ENCODE results near the gene WSB2. TPM values are rescaled to one million over a fixed set of nuclear protein-coding genes. Genes with fewer than 3 reads are reported as not detected.

Gene WSB2
- total and polyA plus RNA-seq, 9 of the 15 experiments (the other 6 are each of a cell fraction or from before 2014, with no cell fraction given) = 31.4 to 77.6 (median 52.6) TPM

GRCh38 chr12:118061011-118061872, at the start of gene WSB2 (continued):
- TF ChIP-seq AFF4 (CRISPR knock-in tag; IDR thresholded peaks at IDR 0.05) = no peak
- peak; percentile 85; the same call in 1 of the 2 replicates for TF ChIP-seq LARP7 (IDR thresholded peaks at IDR 0.05)
- TF ChIP-seq MLLT1 (IDR thresholded peaks at IDR 0.05) = peak; percentile 66 to 73; a peak in 1 of 4 replicates
- no peak for TF ChIP-seq ILF3 (IDR thresholded peaks at IDR 0.05; ENCODE audit: borderline replicate concordance)
- TF ChIP-seq KDM5B (IDR thresholded peaks at IDR 0.05; ENCODE audit: insufficient replicate concordance, low read depth, low read length) = peak; percentile 16
- TF ChIP-seq SMARCA5 (IDR thresholded peaks at IDR 0.05) = no peak
- TF ChIP-seq ZFP30 (CRISPR knock-in tag; IDR thresholded peaks at IDR 0.05; ENCODE audit: borderline replicate concordance) = no peak
- no peak for TF ChIP-seq TCF3 (CRISPR knock-in tag; IDR thresholded peaks at IDR 0.05)
- no peak for TF ChIP-seq GATAD2A (IDR thresholded peaks at IDR 0.05)
- no peak for TF ChIP-seq SRF (CRISPR knock-in tag; IDR thresholded peaks at IDR 0.05)
- TF ChIP-seq CAMTA2 (CRISPR knock-in tag; conservative IDR thresholded peaks at IDR 0.05) = no peak
- 0 out of 4 replicates have a peak, but pooled peaks of 1 of the 2 experiments have one; percentile 9 for TF ChIP-seq MAZ (CRISPR knock-in tag; conservative IDR thresholded peaks at IDR 0.05 in 1 of 2, IDR thresholded peaks at IDR 0.05 in 1 of 2)
- no peak for TF ChIP-seq HCFC1 (IDR thresholded peaks at IDR 0.05; ENCODE audit: low read depth, low read length)
- peak; percentile 58 for TF ChIP-seq DPF2 (IDR thresholded peaks at IDR 0.05)
- peak; percentile 71 for TF ChIP-seq BRD9 (IDR thresholded peaks at IDR 0.05; ENCODE audit: low read depth, partially characterized antibody)
- no peak for TF ChIP-seq ZNF311 (CRISPR knock-in tag; IDR thresholded peaks at IDR 0.05)
- peak; percentile 48 for TF ChIP-seq CCNT2 (IDR thresholded peaks at IDR 0.05; ENCODE audit: borderline replicate concordance, extremely low read depth, insufficient read length, low read depth, low read length)
- no peak for TF ChIP-seq ZNF165 (CRISPR knock-in tag; IDR thresholded peaks at IDR 0.05; ENCODE audit: borderline replicate concordance)
- TF ChIP-seq CSDE1 (IDR thresholded peaks at IDR 0.05) = no peak
- TF ChIP-seq FOXK2 (conservative IDR thresholded peaks at IDR 0.05 in 1 of 2, IDR thresholded peaks at IDR 0.05 in 1 of 2; ENCODE audit: low read depth in 2 of 2) = 0 out of 4 replicates have a peak, but pooled peaks of 1 of the 2 experiments have one; percentile 18
- no peak for TF ChIP-seq KAT8 (IDR thresholded peaks at IDR 0.05; ENCODE audit: low read depth)
- no peak for TF ChIP-seq POLR2AphosphoS2 (IDR thresholded peaks at IDR 0.05; ENCODE audit: low read length)
- no peak for TF ChIP-seq NR4A1 (CRISPR knock-in tag; IDR thresholded peaks at IDR 0.05)
- no peak for TF ChIP-seq NR4A1 (tag; IDR thresholded peaks at IDR 0.05)
- TF ChIP-seq NELFE (IDR thresholded peaks at IDR 0.05; ENCODE audit: insufficient read depth, insufficient read length) = no peak

All from K562 (cell line).